Left lobe of liver (tissue), 2 donors: ENCODE results near the gene MYO3B. TPM values are rescaled to one million over a fixed set of nuclear protein-coding genes. Genes with fewer than 3 reads are reported as not detected.
"Not testable (repeated sequence)": the region's sequence is repeated elsewhere in the genome, so short reads cannot be mapped to it uniquely, and the experiment has no call there.

Experiments
- ATAC-seq: fragments of 200-7000 bp; cut with Tn5 transposase; one replicate; pipeline ENCODE4 v1.9.1; 2020; ENCODE audit warnings: mild to moderate bottlenecking, moderate library complexity
- DNase-seq: peaks from one replicate; pipeline ENCODE4 v3.0.0-alpha.2; 2020; ENCODE audit warnings: low spot score
- total RNA-seq: library from RNA; stranded (reverse); gene quantifications from one replicate; pipeline ENCODE4 v1.2.1, GENCODE V29; 2021
- donor health status: DM: no; HTN: no; CAD: no; lungs with moderate emphysema.
- donor health status: DM: no; HTN: yes; CAD: no.

MYO3B gene
- total RNA-seq, 1 donor from 2014 or later = not detected

DNA sequence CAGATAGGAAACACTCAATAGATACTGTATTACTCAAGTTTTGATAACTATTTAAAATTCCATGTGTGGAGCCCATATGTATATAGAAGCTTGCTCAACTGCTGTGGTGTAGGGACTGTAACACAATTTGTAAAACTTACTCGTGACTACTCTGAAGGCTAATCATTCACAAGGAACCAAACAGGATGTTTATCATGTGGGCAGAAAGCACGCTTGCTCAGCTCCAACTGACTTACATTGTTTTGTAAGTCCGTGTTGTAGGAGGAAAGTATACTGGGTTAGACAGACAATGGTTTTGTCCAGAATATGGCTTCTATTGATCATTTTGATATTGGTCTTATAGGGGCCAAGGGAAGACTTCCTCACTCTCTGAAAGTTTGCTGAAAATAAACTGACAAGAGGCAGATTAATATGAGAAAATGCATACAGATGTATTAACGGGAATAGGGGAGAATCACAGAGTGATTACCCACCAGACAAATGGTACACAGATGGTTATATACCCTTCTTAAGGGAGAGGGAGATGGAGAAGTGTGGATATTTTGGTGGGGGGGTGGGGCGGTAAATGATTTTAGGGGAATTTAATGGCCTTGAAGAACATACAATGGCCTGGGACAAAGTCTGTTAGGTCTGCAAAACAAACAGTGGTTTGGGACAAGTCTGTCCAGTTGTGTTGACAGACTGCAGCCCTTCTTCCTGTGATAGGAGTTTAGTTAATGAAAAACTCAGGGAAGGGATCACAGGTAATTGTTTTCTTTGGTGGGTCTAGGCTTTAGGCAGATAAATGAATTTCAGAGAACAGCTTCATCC, 277.9 kb downstream of the MYO3B start:
- DNase-seq (no peak), ATAC-seq (peak; percentile 90)

DNA sequence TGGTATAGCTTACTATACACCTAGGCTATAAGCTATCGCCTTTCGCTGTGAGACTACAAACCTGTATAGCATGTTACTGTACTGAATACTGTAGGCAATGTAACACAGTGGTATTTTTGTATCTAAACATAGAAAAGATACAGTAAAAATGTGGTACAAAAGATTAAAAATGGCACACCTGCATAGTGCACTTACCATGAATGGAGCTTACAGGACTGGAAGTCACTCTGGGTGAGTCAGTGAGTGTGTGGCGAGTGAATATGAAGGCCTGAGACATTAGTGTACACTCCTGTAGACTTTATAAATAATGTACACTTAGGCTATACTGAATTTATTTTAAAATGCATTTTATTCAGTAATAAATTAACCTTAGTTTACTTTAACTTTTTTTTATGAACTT, 279.0 kb downstream of the MYO3B start:
- ATAC-seq (no peak), DNase-seq (no peak)

DNA sequence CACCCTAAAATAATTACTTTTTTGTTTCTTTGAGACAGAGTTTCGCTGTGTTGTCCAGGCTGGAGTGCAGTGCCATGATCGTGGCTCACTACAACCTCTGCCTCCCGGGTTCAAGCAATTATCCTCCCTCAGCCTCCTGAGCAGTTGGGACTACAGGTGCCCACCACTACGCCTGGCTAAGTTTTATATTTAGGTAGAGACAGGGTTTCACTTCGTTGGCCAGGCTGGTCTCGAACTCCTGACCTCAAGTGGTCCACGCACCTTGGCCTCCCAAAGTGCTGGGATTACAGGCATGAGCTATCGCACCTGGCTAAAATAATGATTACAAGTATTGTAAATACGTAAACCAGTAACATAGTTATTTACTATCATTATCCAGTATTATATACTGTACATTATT, 279.8 kb downstream of the MYO3B start:
- no peak for ATAC-seq
- no peak for DNase-seq

DNA sequence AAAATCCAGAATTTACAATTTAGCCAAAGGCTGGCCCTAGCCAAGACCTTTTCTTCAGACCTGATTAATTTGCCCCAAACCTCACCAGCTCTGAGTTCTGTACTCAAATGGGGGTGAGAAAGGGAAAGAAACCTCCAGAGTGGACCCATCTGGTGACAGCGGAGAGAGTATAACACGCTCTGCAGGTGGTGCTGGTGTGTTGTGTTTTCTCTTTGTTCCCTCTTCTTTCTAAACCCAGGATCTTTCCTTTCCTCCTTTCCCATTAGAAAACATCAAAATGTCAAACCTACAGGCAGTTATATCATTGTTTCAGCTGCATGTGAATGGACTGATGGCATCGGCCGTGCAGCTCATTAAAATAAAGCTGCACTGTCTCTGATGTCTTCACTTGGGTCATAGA, 283.9 kb downstream of the MYO3B start:
- ATAC-seq (peak; percentile 27), DNase-seq (no peak)

DNA sequence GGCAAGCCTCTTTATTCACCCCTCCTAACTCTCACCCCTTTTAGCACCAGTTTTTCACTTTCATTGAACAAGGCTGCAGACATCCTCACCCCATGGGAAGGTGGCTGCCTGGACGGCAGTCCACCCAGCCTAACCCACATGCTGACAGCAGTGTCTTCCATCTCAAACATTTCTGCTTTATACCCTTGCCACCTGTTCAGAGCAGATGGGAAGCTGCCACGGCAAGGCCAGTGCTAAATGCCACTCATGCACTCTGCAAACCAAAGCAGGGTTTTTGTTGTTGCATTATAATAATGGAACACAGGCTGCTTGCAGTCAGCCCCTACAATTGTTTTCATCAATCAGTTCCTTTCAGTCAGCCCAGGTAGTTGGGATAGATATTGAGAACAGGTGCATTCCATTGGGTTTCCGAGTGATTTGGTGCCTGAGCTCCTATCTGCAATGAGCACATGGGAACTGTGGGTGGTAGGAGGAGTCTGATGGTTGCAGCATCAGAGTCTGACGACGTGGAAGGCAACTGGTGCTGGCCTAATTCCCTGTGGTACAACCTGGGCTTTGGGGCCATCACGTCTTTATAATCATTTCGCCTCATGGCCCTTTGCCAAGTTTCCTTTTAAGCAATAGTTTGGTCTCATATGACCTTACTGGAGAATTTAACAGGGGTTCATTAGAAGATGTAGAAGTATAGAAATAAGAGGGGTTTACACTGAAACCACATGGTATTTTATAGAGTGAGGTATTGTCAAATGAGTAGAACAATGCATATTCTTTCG, 284.7 kb downstream of the MYO3B start:
- DNase-seq = peak; percentile 65
- peak; percentile 71 for ATAC-seq

DNA sequence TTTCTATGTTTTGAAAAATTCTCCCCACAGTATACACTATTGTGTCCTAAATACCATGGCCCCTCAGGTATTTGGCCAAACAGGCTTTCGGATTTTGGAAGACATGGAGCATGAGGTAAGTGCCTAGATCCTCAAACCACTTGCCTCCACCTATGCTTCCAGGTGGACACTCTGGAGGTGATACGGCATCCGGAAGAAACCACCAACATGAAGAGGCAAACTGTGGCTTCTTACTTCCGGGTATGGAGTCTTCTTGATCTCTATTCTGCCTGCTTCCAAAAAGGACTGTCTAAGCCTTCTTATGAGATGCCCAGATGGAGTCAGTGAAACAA, 285.2 kb downstream of the MYO3B start:
- no peak for ATAC-seq
- DNase-seq = no peak

DNA sequence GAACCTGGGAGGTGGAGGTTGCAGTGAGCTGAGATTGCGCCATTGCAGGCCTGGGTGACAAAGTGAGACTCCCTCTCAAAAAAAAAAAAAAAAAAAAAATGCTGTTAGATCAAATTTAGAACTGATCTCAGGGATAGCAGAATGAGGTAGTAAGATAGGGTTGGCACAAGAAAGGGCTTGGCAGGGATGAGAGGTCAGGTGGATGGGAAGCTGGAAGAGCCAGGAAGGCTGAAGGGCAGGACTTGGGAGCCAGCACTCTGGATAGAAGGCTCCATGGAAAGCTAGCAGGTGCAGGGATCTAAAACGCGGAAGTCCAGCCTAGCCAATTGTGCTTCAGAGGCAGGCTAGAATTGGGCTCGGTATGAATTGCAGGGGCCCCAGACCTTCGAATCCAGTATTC, 286.3 kb downstream of the MYO3B start:
- ATAC-seq (peak; percentile 82), DNase-seq (peak; percentile 69)

DNA sequence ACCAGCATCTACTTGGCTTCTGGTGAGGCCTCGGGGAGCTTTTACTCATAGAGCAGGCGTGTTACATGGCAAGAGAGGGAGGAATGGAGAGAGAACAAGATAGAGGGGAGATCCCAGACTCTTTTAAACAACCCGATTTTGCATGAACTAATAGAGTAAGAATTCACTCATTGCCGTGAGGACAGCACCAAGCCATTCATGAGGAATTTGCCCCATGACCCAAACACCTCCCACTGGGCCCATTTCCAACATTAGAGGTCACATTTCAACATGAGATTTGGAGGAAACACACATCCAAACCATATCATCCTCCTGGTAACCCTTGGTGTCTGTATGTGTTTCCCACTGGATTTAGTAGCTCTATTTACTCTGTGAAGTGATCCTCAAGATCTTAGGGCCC, 287.3 kb downstream of the MYO3B start:
- peak; percentile 74 for DNase-seq
- peak; percentile 66 for ATAC-seq

DNA sequence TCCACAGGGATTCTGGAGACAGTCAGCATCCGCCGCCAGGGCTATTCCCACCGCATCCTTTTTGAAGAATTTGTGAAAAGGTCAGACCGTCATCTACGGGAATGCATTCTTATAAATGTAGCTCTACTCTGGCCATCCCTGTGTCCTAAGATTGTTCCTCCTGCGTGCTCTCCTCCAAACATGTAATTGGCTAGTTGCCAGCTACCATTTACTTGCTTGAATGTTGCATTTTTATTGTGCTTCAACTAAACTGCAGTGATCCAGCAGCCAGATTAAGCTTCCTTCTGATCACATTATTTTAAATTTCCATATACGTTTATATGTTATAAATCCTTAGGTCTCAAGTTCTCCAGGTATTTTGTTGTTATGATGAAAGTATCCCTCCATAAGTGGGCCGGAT, 288.7 kb downstream of the MYO3B start:
- no peak for DNase-seq
- no peak for ATAC-seq

DNA sequence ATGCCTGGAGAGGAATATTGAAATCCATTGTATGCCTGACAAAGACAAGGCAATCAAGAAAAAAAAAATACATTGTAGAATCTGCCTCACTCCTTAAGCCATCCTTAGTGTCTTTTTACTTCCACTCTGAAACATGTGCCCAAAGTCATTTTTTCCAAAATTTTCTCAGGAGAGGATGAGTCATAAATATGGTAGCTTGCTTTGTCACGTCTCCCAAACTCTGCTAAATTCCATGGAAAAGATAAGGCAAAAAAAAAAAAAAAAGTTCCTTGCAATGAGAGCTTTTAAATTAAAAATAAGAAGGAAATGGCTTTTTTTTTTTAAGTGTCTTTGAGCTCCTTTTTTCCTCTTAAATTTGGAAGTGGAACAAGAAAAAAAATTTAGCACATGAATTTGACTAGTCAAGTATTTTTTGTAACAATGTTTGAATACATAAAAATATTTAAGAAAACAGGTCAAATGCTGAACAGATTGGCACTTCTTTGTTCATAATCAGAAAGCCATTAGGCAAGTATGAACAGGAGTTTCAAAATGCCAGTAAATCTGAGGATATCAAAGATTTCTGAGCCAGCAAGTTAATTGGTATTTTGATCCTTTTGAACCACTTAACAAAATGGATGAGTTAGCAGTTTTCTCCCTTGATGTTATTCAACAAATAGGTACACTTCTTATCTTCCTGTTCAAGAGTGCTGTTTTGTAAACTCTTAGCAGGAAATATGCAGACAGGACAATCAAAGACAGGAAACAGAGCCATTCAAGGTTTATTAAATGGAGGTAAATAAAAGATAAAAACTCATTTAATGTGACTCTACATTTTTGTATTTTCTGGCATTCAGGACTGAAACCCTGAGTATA, 289.8 kb downstream of the MYO3B start:
- no peak for DNase-seq
- ATAC-seq = no peak

DNA sequence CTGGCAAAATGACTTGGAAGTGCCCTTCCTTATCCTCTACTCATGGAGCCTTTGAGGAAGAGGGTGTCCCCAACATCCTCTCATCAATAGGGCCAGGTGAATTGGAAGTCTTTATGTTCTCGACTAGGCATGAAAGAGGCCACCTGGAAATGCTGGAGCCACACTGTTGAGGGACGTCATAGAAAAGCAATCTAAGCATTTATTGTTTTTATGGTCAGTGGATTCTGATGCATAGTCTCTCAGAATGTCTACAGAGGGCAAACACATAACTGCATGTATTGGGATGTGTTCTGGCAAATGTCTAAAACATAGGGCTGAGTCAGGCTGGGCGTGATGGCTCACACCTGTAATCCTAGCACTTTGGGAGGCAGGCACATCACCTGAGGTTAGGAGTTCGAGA, 290.6 kb downstream of the MYO3B start:
- no peak for ATAC-seq
- no peak for DNase-seq

DNA sequence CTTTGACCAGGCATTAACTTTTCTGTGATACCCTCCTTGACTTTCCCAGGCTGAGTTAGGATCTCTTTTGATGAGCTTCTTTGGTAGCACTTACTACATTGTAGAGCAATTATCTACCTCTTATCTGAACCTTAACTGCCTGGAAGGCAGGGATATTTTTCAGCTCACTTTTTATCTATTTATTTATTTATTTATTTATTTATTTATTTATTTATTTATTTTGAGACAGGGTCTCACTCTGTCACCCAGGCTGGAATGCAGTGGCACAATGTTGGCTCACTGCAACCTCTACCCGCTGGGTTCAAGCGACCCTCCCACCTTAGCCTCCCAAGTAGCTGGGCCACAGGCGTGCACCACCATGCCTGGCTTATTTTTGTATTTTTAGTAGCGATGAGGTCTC, 294.6 kb downstream of the MYO3B start:
- ATAC-seq, DNase-seq: not testable (repeated sequence)

DNA sequence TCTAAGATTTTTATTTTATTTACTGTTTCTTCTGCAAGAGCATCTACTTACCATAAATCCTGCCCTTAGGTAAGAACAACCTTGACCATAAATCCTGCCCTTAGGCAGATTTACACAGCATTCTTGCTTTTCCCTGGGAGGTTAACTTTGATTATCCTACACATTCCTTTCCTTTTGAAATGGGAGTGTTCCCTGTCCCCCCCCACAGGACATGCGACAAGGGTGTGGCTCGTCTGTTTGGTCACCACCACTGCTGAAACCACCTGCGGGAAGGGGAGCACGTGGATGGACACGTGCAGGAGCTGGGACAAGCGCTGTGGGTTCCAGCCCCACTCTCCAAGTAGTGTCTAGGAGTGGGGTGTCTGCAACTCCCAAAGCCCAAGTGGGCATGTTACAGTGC, 297.9 kb downstream of the MYO3B start:
- DNase-seq (no peak), ATAC-seq (no peak)

DNA sequence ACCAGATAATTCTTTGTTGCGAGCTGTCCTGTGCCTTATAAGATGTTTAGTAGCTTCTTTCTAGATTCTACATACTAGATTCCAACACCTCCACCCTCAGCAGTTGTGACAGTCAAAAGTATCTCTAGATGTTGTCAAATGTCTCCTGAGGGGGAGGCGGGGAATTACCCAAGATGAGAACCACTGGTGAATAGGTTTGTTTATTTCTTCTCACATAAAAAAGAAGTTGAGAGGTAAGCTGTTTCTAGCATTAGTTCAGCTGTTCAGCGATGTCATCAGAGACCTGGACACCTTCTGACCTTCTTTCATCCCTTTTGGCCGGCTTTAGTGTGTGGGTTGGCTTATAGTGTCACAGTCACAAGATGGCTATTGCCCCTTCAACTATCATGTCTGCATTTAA, 299.7 kb downstream of the MYO3B start:
- ATAC-seq = no peak
- no peak for DNase-seq

DNA sequence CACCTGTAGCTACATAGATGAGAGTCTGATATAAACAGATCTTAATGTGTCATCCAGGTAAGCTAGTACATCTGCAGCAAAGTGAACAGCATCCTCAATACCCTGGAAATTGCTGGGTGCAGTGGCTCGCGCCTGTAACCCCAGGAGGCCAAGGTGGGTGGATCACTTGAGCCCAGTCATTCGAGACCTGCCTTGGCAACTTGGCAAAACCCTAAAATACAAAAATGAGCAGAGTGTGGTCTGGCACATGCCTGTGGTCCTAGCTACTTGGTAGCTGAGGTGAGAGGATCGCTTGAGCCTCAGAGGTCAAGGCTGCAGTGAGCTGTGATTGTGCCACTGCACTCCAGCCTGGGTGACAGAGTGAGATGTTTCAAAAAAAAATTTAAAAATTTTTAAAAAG, 303.3 kb downstream of the MYO3B start:
- ATAC-seq = no peak
- no peak for DNase-seq

DNA sequence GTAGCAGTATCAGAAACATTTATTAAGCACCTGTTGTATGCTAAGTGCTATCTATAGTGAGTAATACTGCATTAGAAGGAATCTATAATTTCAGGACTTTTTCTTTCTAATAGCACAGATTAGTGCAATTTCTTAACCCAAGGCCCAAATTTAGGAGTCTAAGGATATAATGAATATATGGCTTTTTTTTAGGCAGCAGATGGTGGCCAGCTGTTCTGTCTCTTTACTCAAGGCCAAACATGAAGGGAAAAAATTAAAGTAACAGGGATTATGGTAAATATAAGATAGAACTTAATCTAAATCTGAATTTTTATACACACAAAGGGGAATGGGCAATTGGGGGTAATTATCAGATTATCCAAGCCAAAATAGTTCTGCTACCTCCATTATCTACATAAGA, 306.6 kb downstream of the MYO3B start:
- ATAC-seq (no peak), DNase-seq (no peak)

DNA sequence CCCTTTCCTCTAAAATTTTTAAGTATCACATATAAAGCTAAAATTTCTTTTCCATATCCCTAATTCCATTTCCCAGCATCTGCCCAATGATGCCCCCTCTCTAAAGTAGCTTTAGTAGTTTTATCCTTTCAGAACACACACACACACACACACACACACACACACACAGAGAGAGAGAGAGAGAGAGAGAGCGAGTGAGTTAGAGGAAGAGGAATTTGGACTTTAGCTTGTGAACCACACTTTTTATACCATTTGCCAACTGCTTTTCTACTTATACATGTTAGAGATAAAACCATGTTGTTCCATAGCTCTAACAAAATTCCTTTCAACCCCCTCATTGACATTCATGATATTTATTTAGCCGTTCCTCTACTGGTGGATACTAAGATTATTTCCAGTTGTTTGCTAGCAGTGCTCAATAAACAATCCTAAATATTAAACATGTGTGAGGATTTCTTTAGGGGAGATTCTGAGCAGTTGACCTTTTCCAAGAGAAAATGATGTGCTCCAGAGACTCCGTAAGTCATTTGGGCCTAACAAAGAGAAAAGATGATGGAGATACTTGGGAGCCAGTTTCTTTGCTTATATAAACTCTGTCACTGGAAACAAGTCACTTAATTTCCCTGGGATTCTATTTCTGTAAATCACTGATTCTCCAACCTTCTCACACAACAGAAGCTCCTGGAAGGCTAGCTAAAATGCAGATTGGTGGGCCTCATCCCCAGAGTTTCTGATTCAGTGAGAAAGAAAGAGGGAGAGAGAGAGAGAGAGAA, 307.5 kb downstream of the MYO3B start:
- DNase-seq (no peak), ATAC-seq (peak; percentile 83)

DNA sequence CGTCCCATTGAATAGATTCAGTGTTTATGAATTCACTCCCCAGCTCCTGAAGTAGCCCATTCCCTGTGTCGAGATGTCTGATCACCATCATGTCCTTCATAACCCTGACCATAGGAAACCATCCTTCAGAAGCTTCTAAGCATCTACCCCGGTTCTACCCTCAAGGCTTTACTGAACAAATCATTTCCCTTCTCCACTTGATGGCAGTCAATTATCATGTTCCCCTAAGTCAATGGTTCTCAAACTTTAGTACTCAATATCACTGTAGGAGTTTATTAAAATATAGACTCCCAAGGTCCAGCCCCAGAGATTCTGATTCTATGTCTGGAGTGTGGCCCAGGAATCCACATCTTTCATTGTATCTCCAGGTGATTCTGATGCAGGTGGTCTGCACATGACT, 308.8 kb downstream of the MYO3B start:
- DNase-seq (no peak), ATAC-seq (no peak)

DNA sequence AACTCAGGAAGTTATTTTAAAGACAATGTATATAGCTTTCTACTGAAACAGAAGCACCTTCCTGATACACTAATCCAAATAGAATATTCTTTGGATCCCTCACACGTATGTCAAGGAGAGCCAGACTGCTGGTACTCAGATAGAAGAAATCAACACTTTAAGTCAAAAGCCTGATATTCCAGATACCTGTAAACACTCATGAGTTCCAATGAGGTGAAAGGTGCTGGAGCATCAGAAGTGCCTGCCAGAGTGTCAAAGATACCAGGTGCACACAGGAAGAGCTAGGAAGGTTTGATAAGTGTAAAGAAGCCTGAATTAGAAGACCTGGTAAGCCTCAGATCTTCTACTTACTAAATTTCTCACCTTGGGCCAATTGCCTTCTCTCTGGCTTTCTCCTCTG, 310.9 kb downstream of the MYO3B start:
- no peak for DNase-seq
- peak; percentile 70 for ATAC-seq

DNA sequence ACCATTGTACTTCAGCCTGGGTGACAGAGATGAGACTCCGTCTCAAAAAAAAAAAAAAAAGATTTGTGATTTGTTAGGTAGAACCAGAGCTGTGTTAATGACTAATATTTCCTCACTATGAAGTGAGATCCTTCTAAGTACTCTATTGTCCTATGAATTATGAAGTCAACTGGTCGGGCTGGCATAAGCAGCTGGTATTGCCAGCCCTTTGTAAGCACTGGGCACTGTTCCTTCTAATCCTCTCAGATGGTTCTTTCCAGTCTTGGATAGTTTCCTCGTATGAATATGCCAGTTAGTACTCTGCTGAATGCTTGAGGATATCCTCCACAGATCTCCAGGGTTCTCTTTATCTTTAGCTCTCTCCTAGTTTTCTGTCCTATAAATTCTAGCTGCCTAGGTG, 314.1 kb downstream of the MYO3B start:
- ATAC-seq = peak; percentile 34
- DNase-seq = no peak
